GM12878 (cell line): Measurements from ENCODE around the gene SNRPB2. TPM values are rescaled to one million over a fixed set of nuclear protein-coding genes. Genes with fewer than 3 reads are reported as not detected.

Experiments
- ATAC-seq: fragments of 200-7000 bp; cut with Tn5 transposase; 3 replicates; pipeline ENCODE4 v1.9.1; 2020; ENCODE audit warnings: mild to moderate bottlenecking, moderate library complexity
- BruUV-seq: library from RNA; stranded (reverse); fragments of 400-500 nt; replicated peaks from 2 replicates; lab custom pipeline; 2021; lab: Mats Ljungman, UMichigan
- CTCF ChIA-PET: fragments of 300-600 bp; sonication (Branson Sonifier 250); formaldehyde crosslinking; extraction: SDS; loops from one replicate; lab custom pipeline; 2021; ENCODE audit warnings: inconsistent platforms; lab: Yijun Ruan, JAX
- POLR2A ChIA-PET: fragments of 350-600 bp; formaldehyde crosslinking; extraction: SDS; loops from one replicate; lab custom pipeline; 2021; ENCODE audit warnings: inconsistent platforms; lab: Charles Lee
- RAD21 ChIA-PET: fragments of 300-600 bp; sonication (Branson Sonifier 250); formaldehyde crosslinking; loops from one replicate; lab custom pipeline; 2023; ENCODE audit warnings: antibody characterized with exemption; ENCODE audit not compliant: unreplicated experiment; lab: Charles Lee
- SMC1A ChIA-PET: fragments of 300-600 bp; sonication (Branson Sonifier 250); formaldehyde crosslinking; loops from one replicate; lab custom pipeline; 2023; ENCODE audit not compliant: unreplicated experiment, uncharacterized antibody; lab: Charles Lee
- DNase-seq: peaks from one replicate; pipeline ENCODE4 v3.0.0-alpha.2; 2011; ENCODE audit warnings: low read depth, low spot score
- FAIRE-seq: peaks from 3 replicates; lab custom pipeline; 2011; peaks lifted over from hg19 to GRCh38; lab: Jason Lieb, UNC
- H2AFZ ChIP-seq: 2 replicates; pipeline ENCODE4 v1.6.0; 2011; ENCODE audit warnings: low read depth, low read length, control low read depth; ENCODE audit not compliant: control insufficient read depth
- H3K27ac ChIP-seq: 2 replicates; pipeline ENCODE4 v1.5.1; 2011; ENCODE audit warnings: control low read depth; ENCODE audit not compliant: control insufficient read depth, insufficient read depth
- H3K27me3 ChIP-seq, 2 experiments: replicated peaks in 1 of 2; 2 replicates each; pipeline versions ENCODE4 v1.6.0 to v1.6.1; 2011; ENCODE audit warnings: low read length in 1 of 2; ENCODE audit not compliant: control insufficient read depth in 2 of 2, insufficient read depth in 2 of 2
- H3K36me3 ChIP-seq, 2 experiments: 2 replicates each; pipeline ENCODE4 v1.5.1; 2011; ENCODE audit warnings: low read length in 1 of 2; ENCODE audit not compliant: control insufficient read depth in 2 of 2, insufficient read depth in 2 of 2
- H3K4me1 ChIP-seq: 2 replicates; pipeline ENCODE4 v1.6.1; 2011; ENCODE audit warnings: mild to moderate bottlenecking, low read length, moderate library complexity, mixed read lengths; ENCODE audit not compliant: control insufficient read depth, insufficient read depth
- H3K4me2 ChIP-seq: 2 replicates; pipeline ENCODE4 v1.6.0; 2011; ENCODE audit warnings: control low read depth; ENCODE audit not compliant: control insufficient read depth, insufficient read depth
- H3K4me3 ChIP-seq: fragments of 200-600 bp; sonication (generic); 2 replicates; pipeline ENCODE4 v1.5.1; 2016
- H3K79me2 ChIP-seq: 2 replicates; pipeline ENCODE4 v1.6.0; 2011; ENCODE audit warnings: low read length; ENCODE audit not compliant: control insufficient read depth, insufficient read depth
- H3K9ac ChIP-seq: 2 replicates; pipeline ENCODE4 v1.8.0; 2011; ENCODE audit warnings: low read length, control low read depth, mixed read lengths; ENCODE audit not compliant: control insufficient read depth, insufficient read depth
- H3K9me3 ChIP-seq: replicated peaks from 3 replicates; pipeline ENCODE4 v1.5.1; 2011; ENCODE audit warnings: mild to moderate bottlenecking, low read length; ENCODE audit not compliant: control insufficient read depth, insufficient read depth
- H4K20me1 ChIP-seq: 2 replicates; pipeline ENCODE4 v1.6.0; 2011; ENCODE audit not compliant: control insufficient read depth, insufficient read depth
- BACH1 ChIP-seq: fragments of 450-650 bp; IDR thresholded peaks from 2 replicates; pipeline ENCODE4 v1.6.1; 2017; ENCODE audit warnings: mild to moderate bottlenecking, borderline replicate concordance
- HCFC1 ChIP-seq: fragments of 150-350 bp; IDR thresholded peaks from 2 replicates; pipeline ENCODE4 v1.6.1; 2014; ENCODE audit warnings: low read length
- IRF4 ChIP-seq: IDR thresholded peaks from 2 replicates; pipeline ENCODE4 v1.6.1; 2011; ENCODE audit warnings: low read depth, low read length
- NRF1 ChIP-seq: conservative IDR thresholded peaks from 2 replicates; pipeline ENCODE4 v1.6.1; 2011; ENCODE audit warnings: mild to moderate bottlenecking, low read depth, low read length, improper control_type of control experiment
- PML ChIP-seq: IDR thresholded peaks from 2 replicates; pipeline ENCODE4 v1.6.1; 2012; ENCODE audit warnings: low read length, inconsistent platforms
- SREBF1 ChIP-seq: IDR thresholded peaks from 2 replicates; pipeline ENCODE4 v1.6.1; 2012; ENCODE audit warnings: mild to moderate bottlenecking, low read length
- WGBS: methylation state at CpG from one replicate; pipeline ENCODE4 v1.1.6; 2016; ENCODE audit warnings: low lambda C conversion rate; ENCODE audit not compliant: insufficient replicate concordance, insufficient coverage; ENCODE audit errors: missing lambda C conversion rate; 5-methylcytosine and 5-hydroxymethylcytosine counted together
- in situ Hi-C: fragments of 300-500 bp; cut with MboI; formaldehyde crosslinking; loops from 9 replicates; pipeline ENCODE4 v1.14.3; 2018; ENCODE audit warnings: mixed read lengths
- intact Hi-C: fragments of 100-400 bp; cut with micrococcal nuclease; formaldehyde crosslinking; loops from one replicate; pipeline ENCODE4 v1.14.2; 2022; ENCODE audit not compliant: unreplicated experiment
- polyA plus RNA-seq, 11 experiments: library from polyadenylated mRNA; depleted of rRNA in 4 of 11; unstranded in 6 of 11; stranded (reverse) in 5 of 11; fragments of >200 nt; fragmentation: Nextera tagmentation in 4 of 11; fragmentation: Illumina TruSeq in 1 of 11; extraction: Ambion mirVana in 4 of 11; extraction: Trizol in 1 of 11; gene quantifications; 1 replicate in 1 of 11; 2 replicates in 10 of 11; pipeline versions ENCODE4 v1.2.1 to v1.2.3, GENCODE V29; 2011 to 2016; ENCODE audit warnings: inconsistent platforms in 2 of 11, missing spikeins in 2 of 11, low read depth in 1 of 11
- total RNA-seq, 4 experiments: library from RNA; depleted of rRNA in 3 of 4; stranded (reverse); fragments of >200 nt in 3 of 4; fragmentation: Illumina TruSeq in 1 of 4; extraction: Trizol in 1 of 4; gene quantifications; 2 replicates each; pipeline versions ENCODE4 v1.2.1 to v1.2.3, GENCODE V29; 2013 to 2021
- TF ChIP-seq, protein P1 (sequence below): IDR thresholded peaks from 2 replicates; pipeline ENCODE4 v1.6.1; 2012; ENCODE audit warnings: low read depth, low read length, improper control_type of control experiment

The SNRPB2 gene
- total and polyA plus RNA-seq, 10 of the 15 experiments (the other 5 are each of a cell fraction or from before 2014, with no cell fraction given): 63.5 to 245 (median 136) TPM

DNA sequence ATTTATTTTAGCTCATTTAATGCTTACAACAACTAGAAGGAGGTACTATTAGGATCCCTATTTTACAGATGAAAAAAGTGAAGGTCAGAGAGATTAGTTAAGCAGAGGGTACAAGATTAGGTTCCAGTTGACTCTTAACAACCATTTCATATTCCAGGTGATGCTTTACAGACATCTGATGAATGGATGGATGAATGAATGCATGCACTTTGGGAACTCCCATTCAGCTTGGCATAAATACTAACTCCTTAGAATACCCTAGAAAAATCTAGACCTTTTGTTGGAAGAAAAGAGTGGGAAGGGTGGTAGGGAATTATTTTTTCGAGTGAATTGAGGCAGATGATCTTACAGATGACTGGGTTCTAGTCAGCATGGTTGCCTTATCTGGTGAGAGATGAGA is 746 bp upstream of the SNRPB2 start (continued):
- TF ChIP-seq, protein P1, sequence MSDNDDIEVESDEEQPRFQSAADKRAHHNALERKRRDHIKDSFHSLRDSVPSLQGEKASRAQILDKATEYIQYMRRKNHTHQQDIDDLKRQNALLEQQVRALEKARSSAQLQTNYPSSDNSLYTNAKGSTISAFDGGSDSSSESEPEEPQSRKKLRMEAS: no peak
- no peak for TF ChIP-seq HCFC1
- no peak for TF ChIP-seq NRF1
- no peak for TF ChIP-seq PML
- no peak for TF ChIP-seq BACH1
- TF ChIP-seq IRF4: no peak

DNA sequence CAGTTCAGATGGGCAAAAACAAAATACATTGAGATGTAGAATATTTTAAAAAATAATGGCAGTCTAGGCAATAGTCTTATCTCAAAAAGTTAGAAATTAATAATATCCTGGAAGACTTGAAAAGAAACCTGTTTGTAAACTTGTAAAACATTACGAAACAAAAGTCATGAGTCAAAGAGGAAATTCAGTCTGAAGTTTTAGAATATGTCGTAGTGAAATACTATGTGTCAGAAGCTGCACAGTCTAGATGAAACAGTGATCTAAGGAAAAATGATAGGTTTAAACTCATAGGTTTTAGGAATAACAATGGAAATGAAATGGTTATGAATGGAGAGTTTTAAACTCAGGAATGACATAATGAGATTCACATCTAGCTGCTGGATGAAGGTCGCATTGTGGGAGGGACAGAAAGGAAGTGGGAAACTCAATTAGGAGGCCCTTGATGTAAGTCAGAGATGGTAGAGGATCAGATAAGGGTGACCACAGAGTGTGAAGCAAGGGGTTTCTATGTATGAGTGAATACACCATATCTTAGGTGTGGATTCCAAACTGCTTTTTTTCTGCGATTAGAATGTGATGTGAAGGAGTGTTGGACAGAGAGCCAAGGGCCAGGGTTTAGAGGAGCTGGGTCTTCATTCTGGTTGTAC is 2.8 kb downstream of the SNRPB2 start:
- CTCF ChIA-PET: interaction anchor here (1.1 to 1.3 kb wide), 2 partner anchors 9 to 170 kb away, joined by 3 to 4 read pairs; no protein-coding TSS in a partner anchor

More for the DNA sequence above, 2.8 kb downstream of the SNRPB2 start:
- Histone ChIP-seq H3K9me3 (peaks cover 5% of the 10 kb centered on the region; the same call in 2 of the 3 replicates), H3K79me2 (peaks cover 26% of the 10 kb centered on the region), H3K4me3 (no peak overlapping the region), H3K36me3 (peaks cover 0 to 30% of the 10 kb centered on the region in 2 experiments), H3K4me1 (peaks cover 4% of the 10 kb centered on the region), H3K4me2 (no peak overlapping the region), H3K27me3 (no peaks in the 10 kb centered on the region), H3K9ac (no peak overlapping the region), H3K27ac (no peak overlapping the region), H2AFZ (no peak overlapping the region)
- intact Hi-C loops (no loop called here), in situ Hi-C loops (no loop called here)
- ATAC-seq (no peak), DNase-seq (no peak), FAIRE-seq (no peak)
- ChIA-PET SMC1A (no interaction called here), POLR2A (no interaction called here), RAD21 (no interaction called here)
- 85% methylated on average over 4 of the region's 4 CpGs for WGBS
- TF ChIP-seq SREBF1: no peak
- TF ChIP-seq, all 136 proteins: peak for 0
- no TSS peak for BruUV-seq
- H4K20me1 ChIP-seq: no peaks in the 10 kb centered on the region
